Activated CD8-positive, alpha-beta memory T cell treated with anti-CD3 and anti-CD28 coated beads, Interleukin-2, amount 50 U/mL, for 4 hours (primary cell): ENCODE data around the gene SLC66A2.
"Not testable (repeated sequence)": the region's sequence is repeated elsewhere in the genome, so short reads cannot be mapped to it uniquely, and the experiment has no call there.

Experiments used
- DNase-seq: peaks from one replicate; pipeline ENCODE4 v3.0.0-alpha.2; 2020

Gene SLC66A2

GRCh38 chr18:79951545-79952455, at the start of gene SLC66A2:
SLC66A2 (minus strand) TSS chr18:79951653; CDS start chr18:79950926, 727 bp downstream.
- peak; percentile 98 for DNase-seq

- no peak for DNase-seq
Measured at GRCh38 chr18:80000877-80001276, 49.4 kb upstream of the SLC66A2 start.

- not testable (repeated sequence) for DNase-seq
Measured at GRCh38 chr18:79999701-80000100, 48.2 kb upstream of the SLC66A2 start.

- no peak for DNase-seq
Measured at GRCh38 chr18:79991494-79991893, 40.0 kb upstream of the SLC66A2 start.

- no peak for DNase-seq
Measured at GRCh38 chr18:79989195-79989497, 37.7 kb upstream of the SLC66A2 start.

GRCh38 chr18:79988451-79989194, 37.2 kb upstream of the SLC66A2 start, which contains the start of gene TXNL4A:
TXNL4A (minus strand) TSS chr18:79988563; CDS start chr18:79988392, 171 bp downstream.
- DNase-seq: peak; percentile 88

GRCh38 chr18:79988071-79988450, 36.6 kb upstream of the SLC66A2 start:
- peak; percentile 56 for DNase-seq

GRCh38 chr18:79987566-79987965, 36.1 kb upstream of the SLC66A2 start:
- no peak for DNase-seq

GRCh38 chr18:79986726-79987125, 35.3 kb upstream of the SLC66A2 start:
- no peak for DNase-seq

GRCh38 chr18:79985172-79985571, 33.7 kb upstream of the SLC66A2 start:
- DNase-seq: no peak

GRCh38 chr18:79983793-79984192, 32.3 kb upstream of the SLC66A2 start:
- no peak for DNase-seq

- no peak for DNase-seq
Measured at GRCh38 chr18:79983253-79983652, 31.8 kb upstream of the SLC66A2 start.

- DNase-seq: no peak
Measured at GRCh38 chr18:79982736-79983135, 31.3 kb upstream of the SLC66A2 start.

GRCh38 chr18:79980585-79980984, 29.1 kb upstream of the SLC66A2 start:
- DNase-seq: no peak

GRCh38 chr18:79979843-79980242, 28.4 kb upstream of the SLC66A2 start:
- DNase-seq: no peak

GRCh38 chr18:79975985-79976680, 24.7 kb upstream of the SLC66A2 start:
- no peak for DNase-seq

GRCh38 chr18:79975043-79975442, 23.6 kb upstream of the SLC66A2 start:
- DNase-seq: no peak

GRCh38 chr18:79974025-79974654, 22.7 kb upstream of the SLC66A2 start:
- DNase-seq: no peak

GRCh38 chr18:79973517-79973916, 22.1 kb upstream of the SLC66A2 start:
- DNase-seq: no peak

- no peak for DNase-seq
Measured at GRCh38 chr18:79972720-79973119, 21.3 kb upstream of the SLC66A2 start.

- no peak for DNase-seq
Measured at GRCh38 chr18:79971986-79972385, 20.5 kb upstream of the SLC66A2 start.

GRCh38 chr18:79971211-79971952, 19.9 kb upstream of the SLC66A2 start:
- DNase-seq: no peak
